Parathyroid adenoma (tissue), 2 donors: ENCODE data around the gene ACP5.
A peak's percentile ranks its signal among the peaks of the same experiment; 100 is the strongest.

Source experiments
- H2AFZ ChIP-seq: fragments of 300-600 bp; sonication (generic); one replicate; pipeline ENCODE4 v1.7.0; 2017; ENCODE audit warnings: antibody characterized with exemption, mild to moderate bottlenecking
- H3K27ac ChIP-seq: fragments of 300-600 bp; sonication (generic); one replicate; pipeline ENCODE4 v1.7.0; 2017
- H3K27me3 ChIP-seq: fragments of 300-600 bp; sonication (generic); one replicate; pipeline ENCODE4 v1.7.0; 2017; ENCODE audit warnings: low read length; ENCODE audit not compliant: control insufficient read depth, insufficient read depth
- H3K36me3 ChIP-seq: fragments of 300-600 bp; sonication (generic); one replicate; pipeline ENCODE4 v1.7.0; 2017; ENCODE audit warnings: low read length; ENCODE audit not compliant: control insufficient read depth, insufficient read depth
- H3K4me1 ChIP-seq: fragments of 300-600 bp; sonication (generic); one replicate; pipeline ENCODE4 v1.7.0; 2017; ENCODE audit warnings: control low read depth
- H3K4me2 ChIP-seq: fragments of 300-600 bp; sonication (generic); one replicate; pipeline ENCODE4 v1.7.0; 2017; ENCODE audit warnings: low read length
- H3K4me3 ChIP-seq: fragments of 300-600 bp; sonication (generic); one replicate; pipeline ENCODE4 v1.7.0; 2017; ENCODE audit warnings: low read depth, low read length
- H3K79me2 ChIP-seq: fragments of 300-600 bp; sonication (generic); one replicate; pipeline ENCODE4 v1.7.0; 2017; ENCODE audit warnings: control low read depth
- H3K9ac ChIP-seq: fragments of 300-600 bp; sonication (generic); one replicate; pipeline ENCODE4 v1.7.0; 2017; ENCODE audit warnings: mild to moderate bottlenecking
- H3K9me3 ChIP-seq: fragments of 300-600 bp; sonication (generic); one replicate; pipeline ENCODE4 v1.7.0; 2017; ENCODE audit warnings: low read length; ENCODE audit not compliant: control insufficient read depth
- CTCF ChIP-seq: fragments of 300-600 bp; sonication (generic); IDR thresholded peaks from one replicate; pipeline ENCODE4 v1.7.0; 2017; ENCODE audit warnings: antibody characterized with exemption, mild to moderate bottlenecking
- donor health status: primary hyperparathyroidism.

ACP5 gene

GRCh38 chr19:11598746-11599145 is 21.3 kb upstream of the ACP5 start:
- Histone ChIP-seq H3K36me3 (no peaks in the 10 kb centered on the region), H3K27me3 (no peaks in the 10 kb centered on the region), H2AFZ (no peak overlapping the region), H3K27ac (no peak overlapping the region), H3K4me2 (no peak overlapping the region), H3K4me1 (no peaks in the 10 kb centered on the region), H3K79me2 (peaks cover 29% of the 10 kb centered on the region), H3K9me3 (no peaks in the 10 kb centered on the region), H3K4me3 (no peak overlapping the region), H3K9ac (no peak overlapping the region)
- TF ChIP-seq CTCF = no peak

GRCh38 chr19:11598103-11598483 is 20.6 kb upstream of the ACP5 start:
- Histone ChIP-seq H3K9ac (no peak overlapping the region), H3K36me3 (no peaks in the 10 kb centered on the region), H3K9me3 (no peaks in the 10 kb centered on the region), H2AFZ (peak overlapping the region; percentile 97), H3K4me2 (peak overlapping the region; percentile 96), H3K27ac (peak overlapping the region; percentile 84), H3K4me1 (no peaks in the 10 kb centered on the region), H3K4me3 (peak overlapping the region; percentile 100), H3K79me2 (peaks cover 29% of the 10 kb centered on the region), H3K27me3 (no peaks in the 10 kb centered on the region)
- TF ChIP-seq CTCF = no peak

- no peaks in the 10 kb centered on the region for H3K4me1 ChIP-seq
- H3K27ac ChIP-seq = peak within 1 kb of the TSS; percentile 84
- H3K79me2 ChIP-seq = peaks cover 29% of the 10 kb centered on the region
- no peaks in the 10 kb centered on the region for H3K36me3 ChIP-seq
- H3K27me3 ChIP-seq = no peaks in the 10 kb centered on the region
- peak; percentile 11 for TF ChIP-seq CTCF
- H3K9me3 ChIP-seq = no peaks in the 10 kb centered on the region
- peak within 1 kb of the TSS; percentile 97 for H2AFZ ChIP-seq
- peak within 1 kb of the TSS; percentile 86 for H3K9ac ChIP-seq
- H3K4me2 ChIP-seq = peak within 1 kb of the TSS; percentile 96
- H3K4me3 ChIP-seq = peak within 1 kb of the TSS; percentile 100
These were observed 20.0 kb upstream of the ACP5 start, which contains the start of gene ZNF627 for GRCh38 chr19:11597202-11598102. Gene ZNF627 (plus strand): TSS chr19:11597483. CDS start chr19:11597628, 145 bp downstream.

GRCh38 chr19:11596156-11596555 is 18.7 kb upstream of the ACP5 start:
- no peak overlapping the region for H3K4me2 ChIP-seq
- H3K4me1 ChIP-seq = no peaks in the 10 kb centered on the region
- H3K9ac ChIP-seq = no peak overlapping the region
- peaks cover 26% of the 10 kb centered on the region for H3K79me2 ChIP-seq
- TF ChIP-seq CTCF = no peak
- H2AFZ ChIP-seq = no peak overlapping the region
- H3K4me3 ChIP-seq = no peak overlapping the region
- no peaks in the 10 kb centered on the region for H3K27me3 ChIP-seq
- no peaks in the 10 kb centered on the region for H3K36me3 ChIP-seq
- H3K27ac ChIP-seq = no peak overlapping the region
- H3K9me3 ChIP-seq = no peaks in the 10 kb centered on the region
